ENCODE measurements around the gene ABL1.

GRCh38 chr9:130922893-130923610, 88.0 kb downstream of the ABL1 start:
- no peak for TF ChIP-seq TARDBP (IDR thresholded peaks at IDR 0.05)
- TF ChIP-seq ZNF384 (IDR thresholded peaks at IDR 0.05), result no peak
- TF ChIP-seq SUZ12 (IDR thresholded peaks at IDR 0.05), result no peak
- TF ChIP-seq FOXM1 (IDR thresholded peaks at IDR 0.05; ENCODE audit: borderline replicate concordance), result no peak
- TF ChIP-seq ARNT (IDR thresholded peaks at IDR 0.05), result no peak
- no peak for TF ChIP-seq BHLHE40 (IDR thresholded peaks at IDR 0.05; ENCODE audit: borderline replicate concordance)
- TF ChIP-seq L3MBTL2 (conservative IDR thresholded peaks at IDR 0.05), result no peak
- TF ChIP-seq FOXA1 (IDR thresholded peaks at IDR 0.05), result no peak
- TF ChIP-seq PKNOX1 (IDR thresholded peaks at IDR 0.05), result peak; percentile 42
